Measurements from ENCODE around the gene C1orf141.

C1orf141 gene

DNA sequence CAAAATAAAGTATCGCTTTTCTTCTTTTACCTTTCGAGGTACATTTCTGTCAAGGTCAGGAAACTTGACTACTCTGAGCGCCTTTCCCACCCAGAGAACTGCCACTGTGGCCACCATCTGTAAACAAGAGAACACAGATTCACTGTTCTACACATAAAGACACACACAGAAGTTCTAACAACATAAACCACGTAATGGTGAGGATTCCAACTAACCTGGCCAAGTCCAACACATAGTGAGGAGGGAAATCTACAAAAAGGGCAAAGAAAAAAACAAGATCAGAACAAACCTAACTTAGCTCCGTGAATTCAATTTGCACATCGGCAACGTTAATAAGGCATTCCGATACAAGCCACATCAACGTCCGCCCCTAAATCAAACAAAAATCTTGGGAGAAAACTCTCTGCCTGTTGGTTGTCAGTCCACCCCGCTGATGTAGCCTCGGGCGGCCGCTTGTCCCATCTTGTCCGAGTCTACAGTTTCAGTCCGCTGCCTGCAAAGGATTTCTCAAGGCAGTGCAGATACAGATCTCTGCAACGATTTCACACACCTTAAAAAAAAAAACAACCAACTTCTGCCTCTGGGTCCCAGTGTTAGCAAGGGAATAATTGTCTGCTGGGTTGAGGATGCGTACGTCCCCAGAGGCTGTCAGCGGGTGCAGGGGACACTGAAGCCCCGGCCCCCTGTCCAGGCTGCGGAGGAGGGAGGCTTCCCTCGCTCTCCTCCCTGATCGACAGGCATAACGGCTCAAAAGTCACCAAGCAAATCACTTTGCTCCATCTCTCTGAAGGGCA is 81.8 kb downstream of the C1orf141 start:
- peak overlapping the region; percentile 87 to 98 (median 92) for H3K4me3 ChIP-seq (ENCODE audit: low read depth in 1 of 5, low read length in 5 of 5)
- peaks cover 0 to 21% (median 17%) of the 10 kb centered on the region in 5 donors for H3K4me1 ChIP-seq (ENCODE audit: control insufficient read depth in 5 of 5, insufficient read depth in 5 of 5, low read length in 5 of 5)
- peak overlapping the region; percentile 87 for H3K27ac ChIP-seq (ENCODE audit: low read depth, low read length)
- peak overlapping the region; percentile 60 to 95 (median 90) for H3K9ac ChIP-seq (ENCODE audit: low read length in 5 of 5)
- peaks cover 9 to 13% (median 12%) of the 10 kb centered on the region in 5 donors for H3K36me3 ChIP-seq (ENCODE audit: control insufficient read depth in 5 of 5, insufficient read depth in 5 of 5, low read length in 5 of 5)
- no peaks in the 10 kb centered on the region for H3K9me3 ChIP-seq (ENCODE audit: control insufficient read depth in 5 of 5, low read length in 5 of 5)
- H3K27me3 ChIP-seq (ENCODE audit: control insufficient read depth in 5 of 5, insufficient read depth in 4 of 5, low read length in 5 of 5), result no peaks in the 10 kb centered on the region

DNA sequence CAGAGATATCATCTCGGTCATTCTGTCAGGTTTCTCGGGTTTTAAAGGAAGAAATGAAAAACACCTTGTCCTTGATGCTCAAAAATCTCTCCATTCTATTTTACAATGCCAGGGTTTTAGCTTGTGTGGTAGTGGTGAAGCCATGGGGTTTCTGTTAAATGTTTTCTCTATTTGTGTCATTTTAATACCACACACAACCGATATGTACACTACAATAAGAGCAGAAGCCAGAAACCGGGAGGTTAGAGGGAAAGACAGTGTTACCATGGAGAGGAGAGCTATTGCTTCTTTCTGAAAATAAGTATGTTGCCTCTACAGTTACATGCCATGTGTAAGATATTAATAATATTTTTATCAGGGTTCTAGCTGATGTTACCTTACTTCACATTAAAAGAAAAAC is 83.6 kb downstream of the C1orf141 start:
- Histone ChIP-seq H3K36me3 (ENCODE audit: control insufficient read depth in 5 of 5, insufficient read depth in 5 of 5, low read length in 5 of 5) (peaks cover 19 to 29% (median 27%) of the 10 kb centered on the region in 5 donors), H3K27ac (ENCODE audit: low read depth, low read length) (no peak overlapping the region)

DNA sequence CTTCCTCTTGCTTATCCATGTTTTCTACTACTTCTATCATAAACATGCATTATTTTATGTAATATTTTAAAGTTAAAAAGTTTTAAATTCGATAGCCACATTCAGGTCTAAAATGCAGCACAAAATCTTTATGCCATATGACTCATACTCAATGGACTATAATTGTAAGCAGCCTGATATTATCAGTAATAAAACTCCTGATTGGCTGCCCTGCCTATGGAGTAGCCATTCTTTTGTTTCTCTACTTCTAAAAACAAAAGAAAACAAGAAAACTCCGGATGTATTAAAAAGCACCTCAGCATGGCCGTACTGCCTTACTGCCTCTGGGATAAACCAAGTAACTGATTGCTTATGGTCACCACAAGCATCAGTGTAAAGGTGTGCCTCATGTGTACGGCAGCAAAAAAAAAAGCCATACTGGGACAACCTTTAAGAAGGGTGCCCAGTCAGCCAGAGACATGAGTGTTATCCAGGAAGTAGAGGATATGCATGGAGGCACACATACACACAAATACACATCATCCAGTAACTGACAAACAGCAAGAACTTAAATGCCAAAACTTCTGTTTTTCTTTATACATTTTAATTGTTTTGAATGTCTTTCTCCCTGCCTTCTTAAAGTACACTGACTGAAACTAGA is 90.0 kb downstream of the C1orf141 start:
- peaks cover 0 to 4% (median 0%) of the 10 kb centered on the region in 5 donors for H3K4me1 ChIP-seq (ENCODE audit: control insufficient read depth in 5 of 5, insufficient read depth in 5 of 5, low read length in 5 of 5)
- H3K36me3 ChIP-seq (ENCODE audit: control insufficient read depth in 5 of 5, insufficient read depth in 5 of 5, low read length in 5 of 5), result peaks cover 46 to 69% (median 54%) of the 10 kb centered on the region in 5 donors
- H3K4me3 ChIP-seq (ENCODE audit: low read depth in 1 of 5, low read length in 5 of 5), result no peak overlapping the region
- no peak overlapping the region for H3K9ac ChIP-seq (ENCODE audit: low read length in 5 of 5)
- H3K27ac ChIP-seq (ENCODE audit: low read depth, low read length), result no peak overlapping the region
- H3K27me3 ChIP-seq (ENCODE audit: control insufficient read depth in 5 of 5, insufficient read depth in 4 of 5, low read length in 5 of 5), result no peaks in the 10 kb centered on the region
- H3K9me3 ChIP-seq (ENCODE audit: control insufficient read depth in 5 of 5, low read length in 5 of 5), result no peaks in the 10 kb centered on the region

More for the DNA sequence above, 83.6 kb downstream of the C1orf141 start:
- Histone ChIP-seq H3K4me3 (ENCODE audit: low read depth in 1 of 5, low read length in 5 of 5) (no peak overlapping the region), H3K4me1 (ENCODE audit: control insufficient read depth in 5 of 5, insufficient read depth in 5 of 5, low read length in 5 of 5) (peaks cover 0 to 21% (median 17%) of the 10 kb centered on the region in 5 donors), H3K9ac (ENCODE audit: low read length in 5 of 5) (peak overlapping the region in 2 of 5 donors; percentile 7 to 28), H3K9me3 (ENCODE audit: control insufficient read depth in 5 of 5, low read length in 5 of 5) (no peaks in the 10 kb centered on the region), H3K27me3 (ENCODE audit: control insufficient read depth in 5 of 5, insufficient read depth in 4 of 5, low read length in 5 of 5) (no peaks in the 10 kb centered on the region)

DNA sequence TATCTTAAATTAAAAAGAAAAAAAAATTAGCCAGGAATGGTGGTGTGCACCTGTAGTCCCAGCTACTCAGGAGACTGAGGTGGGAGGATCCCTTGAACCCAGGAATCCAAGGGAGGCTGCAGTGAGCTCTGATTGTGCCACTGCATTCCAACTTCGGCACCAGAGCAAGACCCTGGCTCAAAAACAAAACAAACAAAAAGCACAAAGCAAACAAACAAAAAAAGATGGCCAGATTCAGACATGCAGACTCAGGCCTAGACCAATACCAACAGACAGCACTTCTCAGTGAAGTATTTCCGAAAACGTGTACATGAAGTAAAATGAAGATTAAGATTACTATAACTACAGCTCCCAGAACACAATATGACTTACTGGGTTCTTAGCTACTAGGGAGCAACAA is 91.4 kb downstream of the C1orf141 start:
- no peak overlapping the region for H3K9ac ChIP-seq (ENCODE audit: low read length in 5 of 5)
- peaks cover 41 to 76% (median 59%) of the 10 kb centered on the region in 5 donors for H3K36me3 ChIP-seq (ENCODE audit: control insufficient read depth in 5 of 5, insufficient read depth in 5 of 5, low read length in 5 of 5)
- no peaks in the 10 kb centered on the region for H3K27me3 ChIP-seq (ENCODE audit: control insufficient read depth in 5 of 5, insufficient read depth in 4 of 5, low read length in 5 of 5)
- no peak overlapping the region for H3K27ac ChIP-seq (ENCODE audit: low read depth, low read length)
- H3K9me3 ChIP-seq (ENCODE audit: control insufficient read depth in 5 of 5, low read length in 5 of 5), result no peaks in the 10 kb centered on the region
- H3K4me3 ChIP-seq (ENCODE audit: low read depth in 1 of 5, low read length in 5 of 5), result no peak overlapping the region
- peaks cover 0 to 4% (median 0%) of the 10 kb centered on the region in 5 donors for H3K4me1 ChIP-seq (ENCODE audit: control insufficient read depth in 5 of 5, insufficient read depth in 5 of 5, low read length in 5 of 5)

Measured in subcutaneous abdominal adipose tissue (tissue), 5 donors.